GM18909 (cell line): ENCODE data around the gene MSH5.
A peak's percentile ranks its signal among the peaks of the same experiment; 100 is the strongest.

Source experiments
- ATAC-seq: cut with Tn5 transposase; IDR thresholded peaks from one replicate; pipeline ENCODE4 v1.9.1; 2021; ENCODE audit warnings: mild to moderate bottlenecking; ENCODE audit not compliant: unreplicated experiment, poor library complexity

Gene MSH5

GRCh38 chr6:31728767-31729514 is 10.9 kb upstream of the MSH5 start, which contains the start of gene DDAH2:
TSS of gene DDAH2 (minus strand) at chr6:31729299. CDS start at chr6:31729161, 138 bp downstream.
- peak; percentile 9 for ATAC-seq

- peak; percentile 43 for ATAC-seq
Measured at GRCh38 chr6:31729515-31729978, 10.3 kb upstream of the MSH5 start.

- ATAC-seq = peak; percentile 32
Measured at GRCh38 chr6:31729979-31730630, 9.7 kb upstream of the MSH5 start.

- no peak for ATAC-seq
Measured at GRCh38 chr6:31730631-31731086, 9.1 kb upstream of the MSH5 start.

- ATAC-seq = no peak
Measured at GRCh38 chr6:31732029-31732428, 7.8 kb upstream of the MSH5 start.

- no peak for ATAC-seq
Measured at GRCh38 chr6:31733734-31734133, 6.1 kb upstream of the MSH5 start.

- no peak for ATAC-seq
Measured at GRCh38 chr6:31734247-31734820, 5.5 kb upstream of the MSH5 start.

GRCh38 chr6:31734821-31735406 is 4.9 kb upstream of the MSH5 start:
- ATAC-seq = peak; percentile 37

GRCh38 chr6:31736021-31736767 is 3.6 kb upstream of the MSH5 start, which contains the start of gene CLIC1:
TSS of gene CLIC1 (minus strand) at chr6:31736530. CDS start at chr6:31736300, 230 bp downstream.
- peak; percentile 19 for ATAC-seq

GRCh38 chr6:31736768-31737314 is 3.0 kb upstream of the MSH5 start:
- no peak for ATAC-seq

- no peak for ATAC-seq
Measured at GRCh38 chr6:31737315-31737990, 2.4 kb upstream of the MSH5 start.

GRCh38 chr6:31737991-31738979 is 1.5 kb upstream of the MSH5 start:
- ATAC-seq = no peak

GRCh38 chr6:31740397-31741223 is 805 bp downstream of the MSH5 start:
- peak; percentile 1 for ATAC-seq

- no peak for ATAC-seq
Measured at GRCh38 chr6:31741815-31742214, 2.0 kb downstream of the MSH5 start.

GRCh38 chr6:31742894-31743293 is 3.1 kb downstream of the MSH5 start:
- ATAC-seq = no peak

- ATAC-seq = no peak
Measured at GRCh38 chr6:31744422-31744821, 4.6 kb downstream of the MSH5 start.
